A673 (cell line): ENCODE results near the gene CHN1. TPM values are rescaled to one million over a fixed set of nuclear protein-coding genes. Genes with fewer than 3 reads are reported as not detected.

Experiments used
- BruUV-seq: library from RNA; stranded (reverse); fragments of 400-500 nt; replicated peaks from 2 replicates; lab custom pipeline; 2021; lab: Mats Ljungman, UMichigan
- CTCF ChIA-PET: fragments of 300-600 bp; sonication (Branson Sonifier 250); formaldehyde crosslinking; loops from one replicate; lab custom pipeline; 2022; ENCODE audit warnings: antibody characterized with exemption; lab: Charles Lee
- POLR2A ChIA-PET: fragments of 300-600 bp; sonication (Branson Sonifier 250); formaldehyde crosslinking; loops from one replicate; lab custom pipeline; 2022; ENCODE audit warnings: antibody characterized with exemption; ENCODE audit not compliant: low non-redundant PET; lab: Charles Lee
- DNase-seq: peaks from one replicate; pipeline ENCODE4 v3.0.0-alpha.2; 2015; ENCODE audit warnings: low spot score
- H3K27ac ChIP-seq: fragments of 200-600 bp; sonication (generic); 2 replicates; pipeline ENCODE4 v1.5.1; 2016; ENCODE audit warnings: mixed run types, low read depth, mild to moderate bottlenecking, mixed read lengths, antibody characterized with exemption, low read length; ENCODE audit not compliant: poor library complexity, severe bottlenecking
- H3K27me3 ChIP-seq: fragments of 200-600 bp; sonication (generic); replicated peaks from 2 replicates; pipeline ENCODE4 v1.6.1; 2017; ENCODE audit warnings: mixed run types, low read depth, mild to moderate bottlenecking, mixed read lengths, antibody characterized with exemption, low read length; ENCODE audit not compliant: insufficient read depth, poor library complexity
- H3K36me3 ChIP-seq: fragments of 200-600 bp; sonication (generic); 2 replicates; pipeline ENCODE4 v1.6.1; 2016; ENCODE audit warnings: mixed run types, mild to moderate bottlenecking, mixed read lengths, antibody characterized with exemption, low read length; ENCODE audit not compliant: insufficient read depth, poor library complexity, severe bottlenecking
- H3K4me1 ChIP-seq: fragments of 200-600 bp; sonication (generic); 2 replicates; pipeline ENCODE4 v1.6.1; 2017; ENCODE audit warnings: mixed run types, mild to moderate bottlenecking, mixed read lengths, antibody characterized with exemption, low read length; ENCODE audit not compliant: insufficient read depth, poor library complexity, severe bottlenecking
- H3K4me3 ChIP-seq: fragments of 200-600 bp; sonication (generic); 2 replicates; pipeline ENCODE4 v1.5.1; 2016; ENCODE audit warnings: low read depth, mixed run types, mild to moderate bottlenecking, mixed read lengths, low read length; ENCODE audit not compliant: poor library complexity, severe bottlenecking
- H3K9me3 ChIP-seq: fragments of 200-600 bp; sonication (generic); 2 replicates; pipeline ENCODE4 v1.6.1; 2016; ENCODE audit warnings: mixed run types, low read depth, mild to moderate bottlenecking, mixed read lengths, antibody characterized with exemption, low read length; ENCODE audit not compliant: poor library complexity, severe bottlenecking
- EZH2 ChIP-seq: fragments of 200-600 bp; sonication (generic); IDR thresholded peaks from 2 replicates; pipeline ENCODE4 v1.6.1; 2017; ENCODE audit warnings: borderline replicate concordance, low read depth, mild to moderate bottlenecking, mixed read lengths, antibody characterized with exemption, low read length; ENCODE audit not compliant: poor library complexity, severe bottlenecking
- intact Hi-C: fragments of 100-400 bp; cut with micrococcal nuclease; formaldehyde crosslinking; loops from one replicate; pipeline ENCODE4 v1.10.0; 2022; ENCODE audit not compliant: unreplicated experiment
- total RNA-seq: library from RNA; stranded (reverse); gene quantifications from 2 replicates; pipeline ENCODE4 v1.2.3, GENCODE V29; 2021
- TF ChIP-seq, protein P1 (sequence below): fragments of 300-800, 200-600 bp; sonication (generic); conservative IDR thresholded peaks from 2 replicates; pipeline ENCODE4 v1.5.1; 2017; ENCODE audit warnings: low read depth, mild to moderate bottlenecking, antibody characterized with exemption, low read length, moderate library complexity, mixed read lengths

Gene CHN1
- total RNA-seq, 1 experiment from 2014 or later = 11.3 TPM

DNA sequence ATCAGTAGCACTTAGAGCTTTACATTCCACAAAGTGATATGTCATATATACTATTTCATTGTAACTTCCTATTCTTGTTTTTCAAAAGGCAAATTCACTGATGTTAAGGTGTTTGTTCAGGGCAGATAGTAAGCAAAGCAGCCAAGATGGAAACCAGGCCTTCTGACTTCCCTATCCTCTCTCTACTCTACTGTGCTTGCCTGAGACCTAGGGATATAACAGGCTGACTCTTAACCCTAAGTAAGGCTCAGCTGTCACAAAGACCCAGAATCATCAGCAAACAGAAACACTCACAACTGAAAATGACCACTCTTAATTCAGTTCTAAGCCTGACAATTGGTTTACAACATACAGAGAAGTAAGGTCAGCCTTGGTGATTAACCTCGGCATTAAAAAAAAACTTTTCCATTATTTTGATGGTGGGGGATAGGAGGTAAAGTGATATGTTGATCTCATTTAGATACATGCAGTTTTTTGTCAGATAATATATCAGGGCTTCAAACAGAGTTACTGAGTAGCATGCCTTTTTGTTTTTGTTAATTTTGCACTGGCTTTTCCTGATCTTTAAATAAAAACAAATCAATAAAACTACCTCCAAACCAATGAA lies 145.5 kb downstream of the CHN1 start:
- Histone ChIP-seq H3K36me3 (no peaks in the 10 kb centered on the region), H3K9me3 (no peaks in the 10 kb centered on the region), H3K4me3 (no peak overlapping the region), H3K4me1 (no peaks in the 10 kb centered on the region), H3K27ac (no peak overlapping the region), H3K27me3 (no peaks in the 10 kb centered on the region)
- DNase-seq = no peak
- intact Hi-C loops = no loop called here
- no TSS peak for BruUV-seq
- no peak for TF ChIP-seq EZH2
- TF ChIP-seq, protein P1, sequence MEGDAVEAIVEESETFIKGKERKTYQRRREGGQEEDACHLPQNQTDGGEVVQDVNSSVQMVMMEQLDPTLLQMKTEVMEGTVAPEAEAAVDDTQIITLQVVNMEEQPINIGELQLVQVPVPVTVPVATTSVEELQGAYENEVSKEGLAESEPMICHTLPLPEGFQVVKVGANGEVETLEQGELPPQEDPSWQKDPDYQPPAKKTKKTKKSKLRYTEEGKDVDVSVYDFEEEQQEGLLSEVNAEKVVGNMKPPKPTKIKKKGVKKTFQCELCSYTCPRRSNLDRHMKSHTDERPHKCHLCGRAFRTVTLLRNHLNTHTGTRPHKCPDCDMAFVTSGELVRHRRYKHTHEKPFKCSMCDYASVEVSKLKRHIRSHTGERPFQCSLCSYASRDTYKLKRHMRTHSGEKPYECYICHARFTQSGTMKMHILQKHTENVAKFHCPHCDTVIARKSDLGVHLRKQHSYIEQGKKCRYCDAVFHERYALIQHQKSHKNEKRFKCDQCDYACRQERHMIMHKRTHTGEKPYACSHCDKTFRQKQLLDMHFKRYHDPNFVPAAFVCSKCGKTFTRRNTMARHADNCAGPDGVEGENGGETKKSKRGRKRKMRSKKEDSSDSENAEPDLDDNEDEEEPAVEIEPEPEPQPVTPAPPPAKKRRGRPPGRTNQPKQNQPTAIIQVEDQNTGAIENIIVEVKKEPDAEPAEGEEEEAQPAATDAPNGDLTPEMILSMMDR = no peak
- ChIA-PET CTCF (no interaction called here), POLR2A (no interaction called here)

DNA sequence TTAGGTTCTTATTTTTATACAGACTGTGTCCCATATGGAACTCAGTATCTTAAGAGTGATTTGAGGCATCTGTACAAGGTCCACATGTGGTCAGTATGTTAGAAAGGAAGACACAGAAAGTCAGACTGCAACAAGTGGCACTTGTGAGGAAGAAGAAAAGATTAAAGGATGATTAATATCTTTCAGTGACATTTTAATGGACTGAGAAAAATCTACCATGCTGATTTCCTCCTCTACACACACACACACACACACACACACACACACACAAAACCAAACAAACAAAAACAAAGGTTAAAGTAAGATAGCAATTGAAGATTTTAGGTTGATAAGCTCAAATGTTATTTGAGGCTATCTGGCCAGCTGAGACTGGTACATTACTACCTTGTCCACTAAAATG lies 146.4 kb downstream of the CHN1 start:
- no peaks in the 10 kb centered on the region for H3K27me3 ChIP-seq
- H3K4me3 ChIP-seq = no peak overlapping the region
- BruUV-seq = no TSS peak
- ChIA-PET CTCF (no interaction called here), POLR2A (no interaction called here)
- no peaks in the 10 kb centered on the region for H3K36me3 ChIP-seq
- no peak for TF ChIP-seq EZH2
- TF ChIP-seq, protein P1 = no peak
- no peak overlapping the region for H3K27ac ChIP-seq
- intact Hi-C loops = no loop called here
- no peak for DNase-seq
- H3K4me1 ChIP-seq = no peaks in the 10 kb centered on the region
- no peaks in the 10 kb centered on the region for H3K9me3 ChIP-seq

DNA sequence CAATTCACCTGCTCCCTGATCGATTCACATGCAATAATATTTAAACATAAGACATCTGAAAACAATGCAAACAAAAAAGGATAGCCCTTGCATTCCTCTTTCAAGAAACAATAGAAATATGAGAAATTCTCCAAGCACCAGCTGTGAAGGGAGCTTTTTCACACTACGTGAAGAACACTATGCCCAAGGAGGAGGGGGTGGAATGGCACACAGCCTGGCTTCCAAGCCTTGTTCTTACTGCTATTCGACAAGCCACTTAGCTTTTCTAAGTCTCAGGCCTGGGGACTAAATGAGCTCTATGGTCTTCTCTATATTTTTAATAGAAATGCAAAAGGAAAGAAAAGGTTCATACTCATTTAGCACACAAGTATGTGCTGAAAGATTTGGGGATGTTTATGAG lies 148.7 kb downstream of the CHN1 start:
- intact Hi-C loops = no loop called here
- Histone ChIP-seq H3K4me3 (no peak overlapping the region), H3K4me1 (no peaks in the 10 kb centered on the region), H3K9me3 (no peaks in the 10 kb centered on the region), H3K27ac (no peak overlapping the region), H3K27me3 (no peaks in the 10 kb centered on the region), H3K36me3 (no peaks in the 10 kb centered on the region)
- no peak for DNase-seq
- ChIA-PET CTCF (no interaction called here), POLR2A (interaction anchor here (0.7 kb wide), 1 partner anchor 19 kb away, joined by 3 read pairs; no protein-coding TSS in a partner anchor)
- no TSS peak for BruUV-seq
- no peak for TF ChIP-seq EZH2
- TF ChIP-seq, protein P1 = no peak
